Activated CD8-positive, alpha-beta memory T cell treated with anti-CD3 and anti-CD28 coated beads, Interleukin-2, amount 50 U/mL, for 24 hours (primary cell): ENCODE results near the gene RCVRN.

ENCODE experiments used
- DNase-seq: peaks from one replicate; pipeline ENCODE4 v3.0.0-alpha.2; 2020; ENCODE audit errors: extremely low read depth

RCVRN gene

DNA sequence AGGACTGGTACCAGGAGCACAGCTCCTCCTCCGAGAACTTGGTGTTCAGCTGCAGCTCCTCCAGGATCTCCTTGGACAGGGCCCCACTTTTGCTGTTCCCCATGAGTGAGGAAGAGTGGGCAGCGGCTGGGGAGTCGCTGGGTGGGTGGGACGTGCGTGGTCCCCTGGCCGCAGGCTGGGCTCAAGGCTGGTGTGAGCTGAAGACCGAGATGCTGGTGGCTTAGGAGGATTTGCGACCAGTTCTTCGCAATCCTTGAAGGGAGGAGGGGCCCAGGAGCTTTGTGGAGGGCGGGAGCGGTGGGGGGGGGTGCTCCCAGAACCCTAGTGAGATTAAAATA is at the start of gene RCVRN:
TSS of gene RCVRN (minus strand) at position 194 of the 338 bp plus-strand sequence. CDS start at position 103, 91 bp downstream.
- DNase-seq: no peak

DNA sequence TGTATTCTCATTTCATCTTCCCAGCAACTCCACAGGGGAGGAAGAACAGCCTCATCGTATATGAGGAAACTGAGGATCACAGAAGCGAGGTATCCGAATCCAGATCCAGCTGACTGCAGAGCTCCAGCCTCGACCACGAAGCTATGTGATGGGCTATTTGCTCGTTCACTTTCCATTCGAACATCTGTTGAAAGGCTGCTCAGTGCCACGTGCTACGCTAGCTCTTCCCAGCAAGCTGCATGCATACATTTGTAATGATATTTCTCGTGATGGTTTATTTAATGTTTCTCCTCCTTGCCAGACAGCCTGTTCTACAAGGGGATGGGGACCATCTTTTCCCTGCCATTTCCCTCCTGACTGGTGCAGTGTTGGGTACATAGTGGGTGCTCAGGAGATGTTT is 48.4 kb upstream of the RCVRN start:
- DNase-seq: no peak

- no peak for DNase-seq
Observed at GRCh38 chr17:9951803-9952202, 46.7 kb upstream of the RCVRN start.

DNA sequence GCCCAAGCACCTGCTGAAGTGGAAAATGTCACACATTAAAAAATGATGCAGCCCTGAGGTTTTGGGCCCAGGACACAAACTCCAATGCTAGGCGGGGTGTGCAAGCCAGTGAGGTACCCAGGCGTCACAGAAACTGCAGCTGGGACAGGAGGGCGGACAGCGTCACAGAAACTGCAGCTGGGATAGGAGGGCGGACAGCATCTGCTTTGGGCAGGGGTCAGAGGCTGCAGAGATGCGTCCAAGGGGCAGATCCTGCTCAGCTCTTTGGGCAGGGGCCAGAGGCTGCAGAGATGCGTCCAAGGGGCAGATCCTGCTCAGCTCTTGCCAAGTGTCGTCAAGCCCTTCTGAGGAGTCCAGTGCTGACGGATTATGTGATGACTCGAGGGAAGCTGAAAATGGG is 43.9 kb upstream of the RCVRN start:
- no peak for DNase-seq

DNA sequence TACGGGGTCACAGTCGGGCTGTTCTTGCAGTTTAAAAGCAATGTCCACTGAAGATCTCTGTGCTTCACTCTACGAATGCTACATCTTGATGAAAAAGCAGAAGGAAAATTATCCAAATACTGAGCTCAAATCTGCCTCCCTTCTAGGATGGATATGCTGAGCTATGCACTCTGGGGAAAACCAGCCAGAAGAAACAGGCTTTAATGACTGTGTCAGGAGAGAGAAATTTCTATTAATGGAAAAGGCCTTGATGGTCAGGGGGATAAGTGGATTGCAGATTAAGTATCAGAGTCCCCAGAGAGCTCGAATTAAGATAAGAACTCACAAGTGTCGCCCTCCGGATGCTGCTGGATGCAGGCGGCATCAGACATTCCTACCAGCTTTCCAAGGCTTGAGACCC is 39.6 kb upstream of the RCVRN start:
- DNase-seq: no peak

- no peak for DNase-seq
Observed at GRCh38 chr17:9943343-9943742, 38.3 kb upstream of the RCVRN start.

DNA sequence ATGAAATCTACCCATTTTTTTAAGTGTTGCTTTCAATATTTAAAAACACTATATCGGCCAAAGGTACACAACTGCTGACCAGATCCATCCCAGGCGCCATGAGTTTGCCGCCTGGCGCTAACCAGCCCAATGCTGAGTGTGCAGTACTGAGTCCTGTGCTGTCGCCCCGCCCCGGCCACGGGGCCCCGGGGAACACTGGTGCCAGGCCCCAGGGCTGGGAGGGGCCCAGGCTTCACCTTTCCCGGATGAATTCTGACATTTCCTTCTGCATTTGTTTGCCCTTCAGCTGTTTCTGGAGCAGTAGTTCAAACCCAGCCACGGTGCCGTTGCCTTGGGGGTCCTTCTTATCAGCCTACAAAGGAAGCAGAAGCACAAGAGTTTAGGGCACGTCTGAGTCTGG is 37.8 kb upstream of the RCVRN start:
- DNase-seq: no peak

GRCh38 chr17:9941305-9941704 is 36.2 kb upstream of the RCVRN start:
- DNase-seq: no peak

DNA sequence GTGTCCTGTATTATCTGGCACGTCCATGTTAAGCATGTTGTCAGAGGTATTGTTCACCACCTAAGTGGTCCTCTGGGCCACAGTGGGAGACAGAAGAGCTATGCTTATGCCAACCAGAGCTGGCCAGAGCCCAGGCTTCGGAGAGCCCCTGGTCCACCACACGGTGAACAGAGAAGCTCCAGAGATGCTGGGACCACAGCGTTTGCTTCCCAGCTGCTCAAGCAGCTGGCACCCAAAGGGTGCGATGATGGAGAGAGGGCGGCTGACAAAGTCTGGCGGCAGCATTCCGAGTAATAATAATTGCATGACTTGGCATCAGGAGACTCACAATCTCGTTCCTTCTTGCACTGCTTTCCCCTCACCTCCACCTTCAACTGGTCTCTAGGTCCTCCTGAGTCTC is 35.8 kb upstream of the RCVRN start:
- no peak for DNase-seq

DNA sequence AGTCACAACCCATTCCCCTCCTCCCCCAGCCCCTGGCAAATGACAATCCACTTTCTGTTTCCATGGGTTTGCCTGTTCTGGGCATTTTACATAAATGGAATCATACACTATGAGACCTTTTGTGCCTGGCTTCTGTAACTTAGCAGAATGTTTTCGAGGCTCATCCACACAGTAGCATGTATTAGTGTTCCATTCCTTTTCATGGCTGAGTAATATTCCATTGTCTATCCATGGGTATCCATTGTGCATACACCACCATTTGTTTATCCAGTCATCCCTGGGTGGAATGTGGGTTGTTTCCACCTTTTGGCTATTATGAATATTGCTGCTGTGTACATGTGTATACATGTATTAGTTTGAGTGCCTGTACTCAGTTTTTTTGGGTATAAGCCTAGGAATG is 33.7 kb upstream of the RCVRN start:
- no peak for DNase-seq

DNA sequence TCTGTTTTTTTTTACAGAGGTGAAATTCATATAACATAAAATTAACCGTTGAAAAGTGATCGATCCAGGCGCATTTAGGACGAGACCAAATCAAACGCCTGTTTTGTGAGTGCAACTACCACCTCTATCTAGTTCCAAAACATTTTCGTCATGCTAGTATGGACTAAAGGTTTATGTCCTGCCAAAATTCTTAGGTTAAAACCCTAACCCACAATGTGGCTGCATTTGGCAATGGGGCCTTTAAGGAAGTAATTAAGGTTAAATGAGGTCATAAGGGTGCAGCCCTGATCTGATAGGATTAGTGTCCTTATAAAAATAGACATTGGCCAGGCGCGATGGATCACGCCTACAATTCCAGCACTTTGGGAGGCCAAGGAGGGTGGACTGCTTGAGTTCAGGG is 32.8 kb upstream of the RCVRN start:
- no peak for DNase-seq

- DNase-seq: no peak
Observed at GRCh38 chr17:9937241-9937761, 32.2 kb upstream of the RCVRN start.

DNA sequence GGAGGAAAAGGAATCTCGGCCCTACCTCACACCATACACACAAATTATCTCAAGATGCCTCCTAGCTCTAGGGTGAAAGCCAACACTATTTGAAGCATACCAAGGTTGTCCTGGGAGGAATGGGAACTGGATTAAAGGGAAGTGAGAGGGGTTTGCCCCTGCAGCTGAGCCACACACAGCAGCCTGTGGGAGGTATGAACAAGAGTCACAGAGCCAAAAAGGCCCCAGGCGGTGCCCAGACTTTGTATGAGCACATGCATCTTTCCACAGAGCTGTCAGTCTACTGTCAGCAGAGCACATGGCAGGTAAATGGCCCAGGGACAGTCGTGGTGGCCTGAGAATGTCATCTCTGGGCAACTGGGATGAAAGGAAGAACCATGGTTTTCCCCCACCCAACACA is 31.0 kb upstream of the RCVRN start:
- no peak for DNase-seq

GRCh38 chr17:9935408-9935807 is 30.3 kb upstream of the RCVRN start:
- no peak for DNase-seq

- DNase-seq: no peak
Observed at GRCh38 chr17:9934331-9934730, 29.3 kb upstream of the RCVRN start.

DNA sequence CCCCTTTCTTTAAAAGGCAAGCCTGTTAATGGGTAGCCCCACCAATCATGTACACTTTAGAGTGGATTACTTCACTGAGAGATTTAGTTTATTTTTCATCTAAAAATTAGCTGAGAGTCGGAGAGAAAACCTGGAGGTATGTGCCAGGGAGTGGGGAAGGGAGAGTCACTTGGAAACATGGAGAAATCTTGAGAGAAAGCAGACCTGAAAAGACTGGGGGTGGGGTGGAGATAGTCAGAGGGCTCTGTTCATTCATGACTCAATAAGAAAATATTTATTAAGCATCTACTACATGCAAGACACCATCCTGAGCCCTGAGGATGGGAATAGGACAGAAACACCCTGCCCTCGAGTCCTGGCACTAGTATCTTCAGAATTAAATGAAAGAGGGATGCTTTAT is 27.4 kb upstream of the RCVRN start:
- DNase-seq: no peak

- DNase-seq: no peak
Observed at GRCh38 chr17:9931144-9931741, 26.2 kb upstream of the RCVRN start.

DNA sequence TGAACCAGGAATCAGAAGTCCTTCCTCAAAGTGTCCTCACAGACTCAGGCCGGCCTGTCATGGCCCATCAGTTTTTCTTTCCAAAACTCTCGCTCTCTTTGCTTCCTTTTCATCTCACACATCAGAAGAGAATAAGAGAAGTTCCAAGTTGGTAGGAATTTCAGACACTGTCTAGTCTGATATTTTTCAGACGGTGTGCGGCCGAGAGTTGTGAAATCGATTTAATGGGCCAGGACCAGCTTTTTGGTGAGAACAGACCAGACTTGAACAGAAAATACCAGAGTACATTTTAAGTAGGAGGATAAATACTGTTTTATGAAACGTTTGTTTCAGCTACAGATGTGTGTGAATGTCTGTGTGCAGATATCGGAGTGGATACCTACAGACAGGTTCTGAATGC is 24.8 kb upstream of the RCVRN start:
- no peak for DNase-seq

GRCh38 chr17:9928601-9929333 is 23.7 kb upstream of the RCVRN start:
- no peak for DNase-seq

GRCh38 chr17:9926150-9926804 is 21.2 kb upstream of the RCVRN start:
- no peak for DNase-seq

- DNase-seq: no peak
Observed at GRCh38 chr17:9925457-9925856, 20.4 kb upstream of the RCVRN start.

- no peak for DNase-seq
Observed at GRCh38 chr17:9924735-9925191, 19.7 kb upstream of the RCVRN start.
